Thyroid gland (tissue), 4 donors: ENCODE results near the gene GPR45. TPM values are rescaled to one million over a fixed set of nuclear protein-coding genes. Genes with fewer than 3 reads are reported as not detected.

Experiments used
- DNase-seq, 2 donors: peaks; one replicate each; pipeline ENCODE4 v3.0.0-alpha.2; 2019
- H3K27ac ChIP-seq, 3 donors: fragments of 200-600 bp; sonication (generic); 1 replicate in 2 of 3; 2 replicates in 1 of 3; pipeline ENCODE4 v1.5.1; 2016 to 2019; ENCODE audit warnings: mild to moderate bottlenecking in 1 of 3, moderate library complexity in 1 of 3
- H3K27me3 ChIP-seq: fragments of 200-600 bp; sonication (generic); one replicate; pipeline ENCODE4 v1.5.1; 2019
- H3K36me3 ChIP-seq, 2 donors: fragments of 200-600 bp; sonication (generic); one replicate each; pipeline ENCODE4 v1.5.1; 2016 to 2019
- H3K4me1 ChIP-seq, 2 donors: fragments of 200-600 bp; sonication (generic); one replicate each; pipeline ENCODE4 v1.5.1; 2017 to 2019
- H3K4me3 ChIP-seq, 3 donors: fragments of 200-600 bp; sonication (generic); replicated peaks in 1 of 3; 1 replicate in 2 of 3; 2 replicates in 1 of 3; pipeline ENCODE4 v1.5.1; 2016; ENCODE audit warnings: mild to moderate bottlenecking in 1 of 3
- H3K9me3 ChIP-seq: fragments of 200-600 bp; sonication (generic); one replicate; pipeline ENCODE4 v1.5.1; 2017
- POLR2A ChIP-seq, 2 donors: fragments of 450-650 bp; IDR thresholded peaks; one replicate each; pipeline ENCODE4 v1.6.1; 2017; ENCODE audit warnings: antibody characterized with exemption in 2 of 2, mild to moderate bottlenecking in 2 of 2, moderate library complexity in 1 of 2
- WGBS, 2 donors: methylation state at CpG; one replicate each; pipeline ENCODE4 v1.1.5; 2017; 5-methylcytosine and 5-hydroxymethylcytosine counted together
- intact Hi-C: fragments of 100-400 bp; cut with DNase I; formaldehyde crosslinking; loops from one replicate; pipeline ENCODE4 v1.15.1; 2023
- total RNA-seq, 4 donors: library from RNA; depleted of rRNA; stranded (reverse); fragments of >200 nt; gene quantifications; one replicate each; pipeline ENCODE4 v1.2.3, GENCODE V29; 2016
- TF ChIP-seq, protein P1 (sequence below), 6 experiments: fragments of 200-600 bp in 3 of 6; fragments of 450-650 bp in 3 of 6; sonication (generic) in 3 of 6; IDR thresholded peaks; one replicate each; pipeline ENCODE4 v1.5.1; 2016 to 2019; ENCODE audit warnings: antibody characterized with exemption in 6 of 6, mild to moderate bottlenecking in 2 of 6, inconsistent platforms in 1 of 6, moderate library complexity in 1 of 6

Gene GPR45
- total RNA-seq, 4 donors from 2014 or later: not detected

DNA sequence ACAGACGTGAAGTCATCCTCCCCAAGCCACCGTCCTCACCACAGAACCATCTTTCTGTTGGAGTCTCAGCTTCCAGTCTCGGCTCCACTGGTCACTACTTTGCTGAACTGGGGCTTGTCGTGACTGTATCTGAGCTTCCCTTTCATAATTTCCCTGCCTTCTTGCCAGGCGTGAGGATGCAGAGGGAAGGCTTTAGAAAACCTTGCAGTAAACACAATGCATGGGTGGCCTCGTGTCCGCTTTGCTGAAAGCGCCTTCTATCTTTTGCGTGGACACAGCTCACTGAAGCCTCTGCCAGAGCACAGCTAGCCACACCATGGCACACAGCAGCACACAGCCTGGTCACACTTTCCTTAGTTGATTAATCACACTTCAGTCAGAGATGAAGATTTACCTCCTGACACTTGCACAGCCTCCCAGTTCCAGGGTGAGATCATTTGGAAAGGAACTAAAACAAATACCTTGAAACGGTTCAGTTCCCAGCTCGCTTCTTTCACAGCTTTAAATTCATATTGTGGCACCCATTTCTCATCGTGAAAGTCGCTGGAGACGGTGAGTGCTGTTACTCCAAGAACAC, 2.8 kb upstream of the GPR45 start:
- Histone ChIP-seq H3K36me3 (no peaks in the 10 kb centered on the region), H3K9me3 (no peaks in the 10 kb centered on the region), H3K27ac (no peak overlapping the region), H3K4me1 (peaks cover 0 to 4% of the 10 kb centered on the region in 2 donors), H3K4me3 (no peak overlapping the region), H3K27me3 (no peaks in the 10 kb centered on the region)
- TF ChIP-seq, protein P1, sequence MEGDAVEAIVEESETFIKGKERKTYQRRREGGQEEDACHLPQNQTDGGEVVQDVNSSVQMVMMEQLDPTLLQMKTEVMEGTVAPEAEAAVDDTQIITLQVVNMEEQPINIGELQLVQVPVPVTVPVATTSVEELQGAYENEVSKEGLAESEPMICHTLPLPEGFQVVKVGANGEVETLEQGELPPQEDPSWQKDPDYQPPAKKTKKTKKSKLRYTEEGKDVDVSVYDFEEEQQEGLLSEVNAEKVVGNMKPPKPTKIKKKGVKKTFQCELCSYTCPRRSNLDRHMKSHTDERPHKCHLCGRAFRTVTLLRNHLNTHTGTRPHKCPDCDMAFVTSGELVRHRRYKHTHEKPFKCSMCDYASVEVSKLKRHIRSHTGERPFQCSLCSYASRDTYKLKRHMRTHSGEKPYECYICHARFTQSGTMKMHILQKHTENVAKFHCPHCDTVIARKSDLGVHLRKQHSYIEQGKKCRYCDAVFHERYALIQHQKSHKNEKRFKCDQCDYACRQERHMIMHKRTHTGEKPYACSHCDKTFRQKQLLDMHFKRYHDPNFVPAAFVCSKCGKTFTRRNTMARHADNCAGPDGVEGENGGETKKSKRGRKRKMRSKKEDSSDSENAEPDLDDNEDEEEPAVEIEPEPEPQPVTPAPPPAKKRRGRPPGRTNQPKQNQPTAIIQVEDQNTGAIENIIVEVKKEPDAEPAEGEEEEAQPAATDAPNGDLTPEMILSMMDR (IDR thresholded peaks at IDR 0.05): no peak
- no peak for TF ChIP-seq POLR2A (IDR thresholded peaks at IDR 0.05)
- WGBS, 2 donors: 79 to 82% methylated on average over 14 of the region's 14 CpGs
- intact Hi-C loops: no loop called here
- DNase-seq: no peak

DNA sequence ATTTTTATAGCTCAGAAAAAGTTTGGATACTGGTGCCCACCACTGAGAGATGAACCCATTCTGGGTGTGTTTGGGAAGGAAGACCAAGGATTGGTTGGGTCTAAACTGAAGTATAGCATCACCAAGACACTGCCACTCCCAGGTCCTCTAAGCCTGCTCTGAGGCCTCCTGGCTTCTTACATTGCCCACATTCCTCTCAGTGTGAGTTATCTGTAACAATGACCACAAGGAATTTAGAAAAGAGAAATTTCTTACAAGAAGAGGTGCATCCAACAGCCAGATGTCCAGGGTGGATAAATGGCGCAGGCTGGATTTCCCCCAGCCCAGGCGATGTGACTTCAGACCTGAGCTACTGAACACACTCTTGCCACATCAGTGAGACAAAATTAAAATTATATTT, 1.6 kb upstream of the GPR45 start:
- H3K27ac ChIP-seq: no peak overlapping the region
- no peak overlapping the region for H3K4me3 ChIP-seq
- H3K27me3 ChIP-seq: no peaks in the 10 kb centered on the region
- H3K36me3 ChIP-seq: no peaks in the 10 kb centered on the region
- no peak for DNase-seq
- no peak for TF ChIP-seq POLR2A (IDR thresholded peaks at IDR 0.05)
- TF ChIP-seq, protein P1 (IDR thresholded peaks at IDR 0.05): no peak
- 89 to 93% methylated on average over 2 of the region's 2 CpGs for WGBS, 2 donors
- intact Hi-C loops: no loop called here
- no peaks in the 10 kb centered on the region for H3K9me3 ChIP-seq
- H3K4me1 ChIP-seq: peaks cover 0 to 4% of the 10 kb centered on the region in 2 donors

DNA sequence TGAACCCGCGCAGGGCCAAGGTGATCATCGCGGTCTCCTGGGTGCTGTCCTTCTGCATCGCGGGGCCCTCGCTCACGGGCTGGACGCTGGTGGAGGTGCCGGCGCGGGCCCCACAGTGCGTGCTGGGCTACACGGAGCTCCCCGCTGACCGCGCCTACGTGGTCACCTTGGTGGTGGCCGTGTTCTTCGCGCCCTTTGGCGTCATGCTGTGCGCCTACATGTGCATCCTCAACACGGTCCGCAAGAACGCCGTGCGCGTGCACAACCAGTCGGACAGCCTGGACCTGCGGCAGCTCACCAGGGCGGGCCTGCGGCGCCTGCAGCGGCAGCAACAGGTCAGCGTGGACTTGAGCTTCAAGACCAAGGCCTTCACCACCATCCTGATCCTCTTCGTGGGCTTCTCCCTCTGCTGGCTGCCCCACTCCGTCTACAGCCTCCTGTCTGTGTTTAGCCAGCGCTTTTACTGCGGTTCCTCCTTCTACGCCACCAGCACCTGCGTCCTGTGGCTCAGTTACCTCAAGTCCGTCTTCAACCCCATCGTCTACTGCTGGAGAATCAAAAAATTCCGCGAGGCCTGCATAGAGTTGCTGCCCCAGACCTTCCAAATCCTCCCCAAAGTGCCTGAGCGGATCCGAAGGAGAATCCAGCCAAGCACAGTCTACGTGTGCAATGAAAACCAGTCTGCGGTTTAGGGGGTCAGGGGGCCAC, 897 bp downstream of the GPR45 start:
- intact Hi-C loops: no loop called here
- Histone ChIP-seq H3K27me3 (no peaks in the 10 kb centered on the region), H3K27ac (no peak overlapping the region), H3K9me3 (no peaks in the 10 kb centered on the region), H3K36me3 (no peaks in the 10 kb centered on the region), H3K4me1 (peaks cover 0 to 4% of the 10 kb centered on the region in 2 donors), H3K4me3 (no peak overlapping the region)
- WGBS, 2 donors: 95 to 96% methylated on average over 50 of the region's 50 CpGs
- TF ChIP-seq, protein P1 (IDR thresholded peaks at IDR 0.05): no peak
- no peak for TF ChIP-seq POLR2A (IDR thresholded peaks at IDR 0.05)
- DNase-seq: no peak

DNA sequence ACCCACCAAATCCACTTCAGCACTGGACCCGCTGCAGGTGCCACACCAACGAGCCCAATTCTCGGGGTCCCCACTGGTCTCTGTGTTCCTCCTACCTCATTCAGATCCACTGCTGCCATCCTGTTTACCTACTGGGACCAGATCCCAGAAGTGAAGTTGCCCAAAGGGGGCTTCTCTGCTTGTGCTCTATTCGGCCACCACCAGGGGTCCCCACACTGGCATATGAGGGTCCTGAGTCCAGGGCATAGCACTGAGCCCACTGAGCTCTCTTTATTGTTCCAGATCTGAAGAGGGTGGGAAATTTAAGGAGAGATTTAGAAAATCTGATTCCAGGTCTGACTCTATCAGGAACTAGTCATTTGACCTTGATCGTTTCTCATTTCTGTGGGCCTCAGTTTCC, 2.4 kb downstream of the GPR45 start:
- Histone ChIP-seq H3K4me1 (no peaks in the 10 kb centered on the region), H3K27me3 (no peaks in the 10 kb centered on the region), H3K36me3 (no peaks in the 10 kb centered on the region), H3K4me3 (no peak overlapping the region), H3K27ac (no peak overlapping the region), H3K9me3 (no peaks in the 10 kb centered on the region)
- no peak for DNase-seq
- no peak for TF ChIP-seq POLR2A (IDR thresholded peaks at IDR 0.05)
- TF ChIP-seq, protein P1 (IDR thresholded peaks at IDR 0.05): no peak
- intact Hi-C loops: no loop called here
- 62 to 74% methylated on average over 5 of the region's 5 CpGs for WGBS, 2 donors

DNA sequence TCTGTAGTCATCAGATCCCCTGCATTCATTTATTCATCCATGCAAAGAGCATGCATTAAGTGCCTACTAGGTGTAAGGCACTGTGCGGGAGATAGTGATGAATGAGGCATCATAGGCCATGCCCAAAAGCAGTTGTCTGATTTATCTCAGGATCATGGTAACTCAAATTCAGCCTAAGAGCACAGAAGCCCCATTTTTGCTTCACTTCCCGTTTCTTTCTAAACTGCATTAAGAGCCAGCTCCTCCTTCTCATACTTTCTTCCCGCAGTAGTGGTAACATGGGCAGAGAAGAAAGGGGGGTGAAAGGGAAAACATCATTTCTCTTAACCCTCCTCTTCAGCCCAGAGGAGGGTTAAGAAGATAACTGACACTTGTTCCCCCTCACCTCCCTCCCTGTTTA, 2.9 kb downstream of the GPR45 start:
- H3K27me3 ChIP-seq: no peaks in the 10 kb centered on the region
- peaks cover 0 to 3% of the 10 kb centered on the region in 2 donors for H3K4me1 ChIP-seq
- H3K9me3 ChIP-seq: no peaks in the 10 kb centered on the region
- intact Hi-C loops: no loop called here
- TF ChIP-seq POLR2A (IDR thresholded peaks at IDR 0.05): no peak
- TF ChIP-seq, protein P1 (IDR thresholded peaks at IDR 0.05): no peak
- no peak for DNase-seq
- 81 to 86% methylated on average over 3 of the region's 3 CpGs for WGBS, 2 donors
- no peaks in the 10 kb centered on the region for H3K36me3 ChIP-seq
- H3K4me3 ChIP-seq: no peak overlapping the region
- H3K27ac ChIP-seq: no peak overlapping the region
